Stimulated activated CD4-positive, alpha-beta T cell treated with anti-CD3 and anti-CD28 coated beads, TNF-alpha, amount 100 ng/mL, for 48 hours (primary cell): ENCODE measurements around the gene AFAP1L2.

Experiments used
- DNase-seq, 3 donors: peaks; one replicate each; pipeline ENCODE4 v3.0.0-alpha.2; 2020; ENCODE audit warnings: low read depth in 3 of 3

AFAP1L2 gene

DNA sequence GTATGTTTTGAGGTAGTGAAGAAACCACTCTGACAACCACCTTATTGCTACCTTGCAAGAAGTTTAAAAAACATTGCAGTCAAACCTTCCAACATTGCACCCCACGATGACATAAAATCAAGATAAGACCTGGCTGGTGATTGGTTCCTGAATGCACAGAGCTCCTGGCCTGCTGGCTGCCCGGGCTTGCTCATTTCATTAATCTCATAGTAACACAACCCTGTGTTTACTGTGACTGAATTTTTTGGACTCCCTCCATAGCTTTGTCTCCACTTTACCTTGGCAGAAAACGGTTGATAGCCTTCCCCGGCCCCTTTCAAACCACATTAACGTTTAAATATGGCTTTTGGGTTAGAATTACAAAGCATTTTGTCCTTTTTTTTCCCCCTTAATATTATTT lies 137.8 kb downstream of the AFAP1L2 start:
- no peak for DNase-seq

DNA sequence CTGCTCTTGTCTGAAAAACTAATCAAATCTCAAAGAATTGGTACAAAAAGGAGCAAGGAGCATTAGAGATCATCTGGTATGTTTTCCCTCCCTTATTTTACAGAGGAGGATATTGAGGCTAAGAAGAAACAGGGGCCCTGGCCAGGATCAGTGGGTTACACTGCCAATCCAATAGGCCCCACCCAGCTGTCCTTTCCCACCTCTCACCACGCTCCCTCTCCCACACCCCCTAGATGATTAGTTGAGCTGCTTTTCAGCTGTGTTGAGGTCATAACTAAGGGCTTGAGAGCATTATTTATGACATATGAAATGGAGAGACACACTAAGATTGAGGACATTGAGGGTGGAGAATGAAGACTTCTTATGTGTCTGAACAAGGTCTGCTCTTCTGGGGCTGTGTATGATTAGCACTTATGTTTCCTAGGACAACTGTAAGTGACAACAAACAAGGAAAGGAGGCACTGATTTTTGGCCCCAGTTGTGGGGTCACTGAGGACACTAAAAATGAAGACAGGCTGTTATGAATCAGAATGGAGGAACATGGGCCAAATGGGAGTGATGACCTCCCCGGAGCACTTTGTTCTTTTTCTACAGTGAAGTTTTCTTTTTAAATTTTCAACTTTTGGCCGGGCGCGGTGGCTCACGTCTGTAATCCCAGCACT lies 138.8 kb downstream of the AFAP1L2 start:
- DNase-seq: no peak

DNA sequence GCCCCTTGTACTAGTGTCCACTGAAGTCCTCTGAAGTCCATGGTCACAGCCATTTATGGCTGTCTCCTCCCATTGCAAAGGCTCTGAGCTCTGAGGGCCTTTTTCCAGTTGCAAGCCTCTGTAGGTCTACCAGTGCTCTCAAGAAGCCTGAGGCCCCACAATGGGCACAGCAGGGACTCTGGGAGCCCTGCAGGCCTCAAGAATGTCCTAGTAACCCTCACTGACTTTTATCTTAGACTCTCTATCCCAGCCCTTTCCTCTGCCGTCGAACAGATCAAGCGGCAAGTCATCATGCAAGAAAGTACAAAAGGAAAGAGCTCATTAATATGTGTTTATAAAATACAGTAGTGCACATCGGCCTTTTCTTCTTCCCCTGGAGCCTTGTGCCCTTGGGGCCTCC lies 141.8 kb downstream of the AFAP1L2 start:
- DNase-seq: no peak

DNA sequence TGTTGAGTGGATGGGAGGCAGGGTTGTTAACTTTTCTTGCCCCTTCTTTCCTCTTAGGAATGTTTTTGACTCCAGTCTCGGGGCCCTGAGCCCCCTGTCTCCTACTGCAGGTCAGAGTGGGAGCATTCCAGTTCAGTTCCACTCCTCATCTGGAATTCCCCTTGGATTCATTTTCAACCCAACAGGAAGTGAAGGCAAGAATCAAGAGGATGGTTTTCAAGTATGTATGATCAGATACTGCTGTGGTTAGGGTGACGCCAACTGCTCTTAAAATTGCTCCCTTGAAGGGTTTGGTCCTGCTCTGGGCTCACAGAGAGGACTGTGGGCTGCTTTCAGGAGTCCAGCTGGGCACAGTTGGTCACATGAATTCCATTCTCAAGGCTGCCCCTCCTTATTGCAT lies 143.2 kb downstream of the AFAP1L2 start:
- no peak for DNase-seq

DNA sequence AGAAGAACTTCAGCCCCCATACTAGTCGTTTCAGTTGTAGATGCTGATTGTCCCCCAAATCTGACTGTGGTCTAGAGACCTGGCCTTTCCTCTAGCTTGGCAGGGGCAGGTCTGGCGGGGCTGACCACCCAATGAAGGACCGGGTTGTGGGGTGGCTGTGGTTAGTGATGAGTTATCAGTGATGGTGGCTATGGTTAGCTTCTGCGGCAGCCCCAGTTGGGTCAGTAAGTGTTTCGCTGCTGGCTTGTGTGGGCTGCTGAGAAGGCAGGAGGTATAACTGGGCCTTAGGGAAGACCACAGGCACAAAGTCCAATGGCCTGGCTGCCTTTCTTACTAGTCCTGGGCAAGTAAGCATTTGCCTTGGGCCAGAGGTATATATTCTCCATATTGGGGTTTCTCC lies 143.9 kb downstream of the AFAP1L2 start:
- no peak for DNase-seq

DNA sequence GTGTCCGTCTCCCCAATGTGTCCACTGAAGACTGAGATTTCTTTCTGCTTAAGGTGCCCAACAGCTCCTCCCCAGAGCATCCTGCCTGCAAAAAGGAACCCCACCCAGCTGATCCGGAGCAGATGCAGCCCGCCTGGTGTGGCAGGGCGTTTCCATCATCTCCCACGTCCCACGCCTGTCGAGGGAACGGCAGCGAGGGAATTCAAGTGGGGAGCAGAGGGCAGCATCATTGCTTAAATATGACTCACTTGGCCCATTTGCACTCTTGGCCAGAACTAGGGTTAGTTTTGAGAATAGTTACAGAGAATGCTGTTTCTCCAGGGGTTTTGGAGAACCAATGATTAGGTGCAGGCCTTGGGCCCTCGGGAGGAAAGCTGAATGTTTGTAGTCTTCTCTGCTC lies 144.5 kb downstream of the AFAP1L2 start:
- no peak for DNase-seq

DNA sequence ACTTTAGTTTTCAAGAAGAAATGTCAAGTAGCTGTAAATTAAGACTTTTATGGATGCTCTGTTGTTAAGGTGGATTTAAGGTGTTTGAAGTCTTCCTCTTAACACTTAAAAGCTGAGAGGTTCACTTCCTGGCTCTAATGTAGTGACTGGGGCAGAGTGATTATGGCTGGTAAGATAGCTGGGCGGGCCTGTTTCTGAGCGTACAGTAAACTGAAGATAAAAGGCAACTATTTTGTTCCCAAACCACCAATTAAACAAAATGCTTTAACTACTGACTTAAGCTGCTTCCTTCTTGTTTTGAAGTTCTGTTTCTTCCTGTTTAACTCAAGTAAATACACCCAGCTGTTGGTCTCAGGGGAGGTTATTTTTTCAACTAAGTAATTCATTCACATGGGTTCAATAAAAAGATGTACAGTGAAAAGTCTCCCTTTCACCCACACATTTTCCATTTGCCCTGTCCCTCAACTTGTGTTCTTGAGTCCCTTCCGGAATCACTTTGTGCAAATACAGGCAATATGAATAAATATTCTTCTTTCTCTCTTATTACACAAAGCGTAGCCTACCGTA lies 145.9 kb downstream of the AFAP1L2 start:
- no peak for DNase-seq

DNA sequence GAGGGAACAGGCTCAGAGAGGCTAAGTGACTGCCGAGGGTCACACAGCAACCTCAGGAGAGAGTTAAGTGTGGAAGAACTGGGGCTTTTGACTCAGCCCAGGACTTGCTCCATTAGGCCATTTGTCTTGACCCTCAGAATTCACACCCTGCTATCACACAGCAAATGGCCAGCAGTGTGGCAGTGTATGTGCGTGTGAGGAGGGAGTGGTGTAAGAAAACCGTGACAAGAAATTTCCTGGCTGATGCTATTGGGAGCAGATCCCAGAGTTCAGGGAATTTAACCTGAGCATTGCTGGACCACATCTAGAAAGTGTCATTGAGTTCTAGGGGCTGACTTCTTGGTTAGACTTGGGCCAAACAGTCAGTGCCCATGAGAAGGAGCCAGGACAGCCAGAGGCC lies 146.8 kb downstream of the AFAP1L2 start:
- DNase-seq: no peak

DNA sequence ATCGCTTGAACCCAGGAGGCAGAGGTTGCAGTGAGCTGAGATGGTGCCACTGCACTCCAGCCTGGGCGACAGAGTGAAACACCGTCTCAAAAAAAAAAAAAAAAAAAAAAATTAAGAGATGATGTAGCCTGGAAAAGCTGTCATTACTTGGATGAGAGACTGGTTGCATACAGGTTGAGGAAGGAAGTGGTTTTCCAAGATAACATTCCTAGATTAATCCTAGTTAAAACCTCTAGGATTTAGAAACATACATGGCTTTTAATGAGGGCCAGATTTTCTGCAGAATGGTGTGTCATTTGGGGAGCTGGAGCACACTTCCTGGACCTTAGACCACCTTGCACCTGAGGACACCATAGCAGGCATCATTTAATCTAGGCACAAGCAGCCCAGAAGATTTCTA lies 147.5 kb downstream of the AFAP1L2 start:
- DNase-seq: no peak

DNA sequence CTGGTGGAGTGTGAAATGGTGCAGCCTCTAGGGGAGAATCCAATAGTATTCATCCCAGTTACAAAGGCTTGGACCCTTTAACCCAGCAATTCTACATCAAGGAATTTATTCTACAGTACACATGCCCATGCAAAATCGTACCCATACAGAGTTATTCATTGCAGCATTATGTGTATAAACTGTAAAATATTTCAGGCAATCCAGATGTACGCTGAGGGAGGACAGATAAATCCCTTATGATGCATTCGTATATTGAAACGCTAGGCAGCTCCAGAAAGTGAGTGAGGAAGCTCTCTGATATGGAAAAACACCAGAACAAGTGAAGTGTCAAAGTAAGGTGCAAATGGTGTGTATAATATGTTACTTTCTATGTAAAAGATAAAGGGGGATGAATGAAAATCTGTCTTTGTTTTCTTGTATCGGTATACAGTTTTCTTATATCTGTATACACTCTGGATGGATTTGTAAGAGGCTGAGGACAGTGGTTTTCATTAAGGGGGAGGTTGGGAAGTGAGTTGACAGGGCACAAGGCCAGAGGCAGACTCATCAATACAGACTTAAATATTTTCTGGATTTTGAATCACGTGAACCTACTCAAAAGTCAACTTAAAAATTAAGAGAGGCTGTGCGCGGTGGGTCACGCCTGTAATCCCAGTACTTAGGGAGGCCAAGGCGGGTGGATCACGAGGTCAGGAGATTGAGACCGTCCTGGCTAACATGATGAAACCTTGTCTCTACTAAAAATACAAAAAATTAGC lies 148.1 kb downstream of the AFAP1L2 start:
- no peak for DNase-seq

DNA sequence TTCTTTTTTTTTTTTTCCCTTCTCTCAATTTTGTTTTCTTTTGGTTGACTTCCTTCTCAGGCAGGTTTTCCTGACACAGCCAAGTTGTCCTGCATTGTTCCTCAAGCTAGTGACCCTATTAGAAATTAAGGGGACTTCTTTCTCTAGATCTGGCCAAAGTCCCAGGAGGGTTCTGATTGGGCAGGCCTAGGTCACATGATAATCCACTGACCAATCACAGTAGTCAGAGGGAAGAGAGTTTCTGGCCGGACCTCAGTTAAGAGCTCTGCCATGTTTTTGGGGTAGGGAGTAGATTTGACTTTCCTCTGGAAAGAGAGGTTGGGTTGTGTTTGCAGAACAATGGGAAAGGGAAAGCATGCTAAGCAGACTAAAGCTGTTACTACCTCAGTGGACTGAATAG lies 149.1 kb downstream of the AFAP1L2 start:
- no peak for DNase-seq

DNA sequence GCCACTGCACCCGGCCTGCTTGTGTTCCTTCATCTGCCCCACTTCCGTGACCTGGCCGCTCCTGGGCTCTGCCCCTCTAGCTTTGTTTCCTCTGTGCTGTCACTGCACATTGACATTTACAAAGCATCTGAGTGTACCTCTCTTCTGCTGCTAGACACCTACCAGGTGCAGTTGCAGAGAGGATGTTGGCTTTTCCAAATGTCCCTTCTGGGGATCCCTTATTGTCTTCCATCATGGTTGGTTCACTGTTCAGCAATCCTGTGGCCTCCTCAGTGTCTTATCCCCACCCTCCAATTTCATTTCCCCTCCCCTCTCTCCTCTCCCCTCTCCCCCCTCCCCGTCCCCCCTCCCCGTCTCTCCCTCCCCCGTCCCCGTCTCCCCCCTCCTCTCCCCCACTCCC lies 151.4 kb downstream of the AFAP1L2 start:
- DNase-seq: no peak

DNA sequence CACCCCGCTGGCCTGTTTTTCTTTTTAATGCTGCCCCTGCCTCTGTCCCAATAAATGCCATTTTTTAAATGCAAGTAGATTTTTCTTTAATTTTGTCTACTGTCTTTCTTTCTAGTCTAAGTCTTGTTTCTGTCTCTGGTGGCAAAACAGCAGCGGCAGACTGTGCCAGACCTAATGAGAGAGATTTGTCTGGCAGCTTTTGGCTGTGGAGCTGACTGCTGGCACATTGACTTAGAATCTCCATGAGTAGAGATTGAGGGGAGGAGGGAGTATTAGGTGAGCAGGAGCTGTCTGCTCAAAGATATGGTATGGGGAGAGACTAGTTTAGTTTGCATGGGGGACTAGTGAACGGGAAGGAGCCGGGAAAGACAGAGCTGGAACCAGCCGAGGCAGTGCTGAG lies 152.2 kb downstream of the AFAP1L2 start:
- DNase-seq: no peak

DNA sequence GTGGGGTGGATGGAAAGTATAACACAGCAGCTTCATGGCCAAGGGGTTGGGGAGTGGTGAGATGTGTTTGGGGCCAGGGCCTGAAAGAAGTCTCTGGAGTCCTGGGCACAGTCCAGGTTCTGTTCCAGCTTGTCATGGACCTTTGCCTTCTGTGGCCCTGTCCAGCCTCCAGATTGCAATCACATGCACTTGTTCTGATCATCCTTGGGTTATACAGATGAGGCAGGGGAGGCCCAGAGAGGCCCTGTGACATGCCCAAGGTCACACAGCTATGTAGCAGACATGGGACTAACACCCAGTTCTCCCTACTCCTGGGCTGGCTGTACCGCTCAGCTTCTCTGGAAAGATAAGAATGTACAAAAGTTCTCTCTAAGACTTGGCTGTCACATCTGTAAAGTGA lies 153.6 kb downstream of the AFAP1L2 start:
- no peak for DNase-seq

DNA sequence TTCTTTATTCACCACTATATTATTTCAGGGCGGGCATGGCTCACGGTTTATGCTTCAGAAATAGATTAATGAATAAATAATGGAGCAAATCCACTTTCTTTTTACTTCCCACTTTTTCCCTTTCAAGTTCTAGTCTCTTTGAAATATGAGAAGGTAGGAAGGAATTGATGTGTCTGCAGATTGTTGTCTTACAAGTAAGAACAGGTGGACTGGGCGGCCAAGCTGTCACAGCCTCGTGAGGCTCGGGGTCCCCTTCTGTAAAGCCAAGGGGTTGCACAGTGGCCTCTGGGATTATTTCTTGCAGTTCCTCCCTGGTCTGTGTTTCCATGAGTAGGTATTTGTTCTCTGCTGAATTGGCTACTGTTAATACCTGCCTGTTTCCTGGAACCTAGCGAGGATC lies 154.1 kb downstream of the AFAP1L2 start:
- no peak for DNase-seq

DNA sequence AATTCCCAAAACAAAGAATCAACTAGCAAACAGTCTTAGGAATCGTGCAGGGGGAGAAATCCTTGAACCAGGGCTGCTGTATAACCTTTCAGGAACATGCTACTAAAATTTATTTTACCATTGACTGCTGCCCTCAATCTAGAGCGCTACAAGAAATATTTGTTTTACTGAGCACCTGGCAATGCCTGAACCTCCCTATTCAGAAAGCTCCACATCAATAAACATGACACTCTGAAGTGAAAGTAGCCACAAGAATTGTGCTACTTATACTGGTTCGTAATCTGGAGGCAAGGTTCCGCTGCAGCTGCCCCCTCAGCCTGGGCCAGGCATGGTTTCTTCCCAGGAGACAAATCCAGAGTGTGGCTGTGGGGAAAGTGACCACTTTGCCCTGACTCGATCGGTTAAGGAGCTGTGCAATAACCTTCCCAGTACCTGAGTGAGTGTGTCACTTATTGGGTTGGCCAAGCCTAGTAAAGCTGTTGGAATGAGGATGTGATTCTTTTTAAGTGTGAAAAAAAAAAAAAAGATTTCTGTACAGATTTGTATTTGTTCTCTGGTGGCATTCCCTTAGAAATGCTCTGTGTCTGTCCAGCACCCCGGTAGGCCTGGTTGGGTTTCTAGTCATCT lies 157.5 kb downstream of the AFAP1L2 start:
- no peak for DNase-seq

DNA sequence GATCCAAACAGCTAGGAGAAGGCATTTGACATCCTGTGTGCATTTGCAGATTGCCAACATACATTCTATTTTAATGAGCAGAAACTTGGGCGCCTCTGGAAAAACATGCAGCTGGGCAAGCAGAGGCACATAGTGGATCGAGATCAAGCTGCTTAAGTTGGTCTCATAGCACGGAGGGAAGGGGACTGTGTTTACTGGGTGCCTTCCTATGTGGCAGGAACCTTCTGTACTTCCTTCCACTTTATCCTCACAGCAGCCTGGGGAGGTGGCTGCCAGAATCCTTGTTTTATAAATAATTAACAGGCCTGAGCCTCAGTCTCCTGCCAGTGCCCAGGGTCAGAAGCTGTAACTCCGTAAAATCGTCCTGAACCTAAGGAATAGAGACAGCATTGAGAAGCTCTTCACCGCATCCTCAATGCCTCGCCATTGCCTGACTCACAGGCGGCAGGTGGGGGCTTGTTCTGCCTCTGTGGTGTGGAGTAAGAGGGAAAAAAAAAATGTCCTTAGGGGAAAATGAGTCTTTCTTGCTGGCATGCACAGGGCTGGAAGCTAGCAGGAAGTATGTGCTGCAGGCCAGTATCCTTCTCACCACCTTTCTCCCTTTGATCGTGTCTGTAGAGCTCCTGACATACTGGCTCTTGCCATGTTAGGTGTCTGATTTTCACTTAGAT lies 159.0 kb downstream of the AFAP1L2 start:
- no peak for DNase-seq
